ENCODE measurements around the gene METTL14. TPM values are rescaled to one million over a fixed set of nuclear protein-coding genes. Genes with fewer than 3 reads are reported as not detected.

The METTL14 gene
- total RNA-seq, 2 donors from 2014 or later = 34.7 to 38.1 TPM

DNA sequence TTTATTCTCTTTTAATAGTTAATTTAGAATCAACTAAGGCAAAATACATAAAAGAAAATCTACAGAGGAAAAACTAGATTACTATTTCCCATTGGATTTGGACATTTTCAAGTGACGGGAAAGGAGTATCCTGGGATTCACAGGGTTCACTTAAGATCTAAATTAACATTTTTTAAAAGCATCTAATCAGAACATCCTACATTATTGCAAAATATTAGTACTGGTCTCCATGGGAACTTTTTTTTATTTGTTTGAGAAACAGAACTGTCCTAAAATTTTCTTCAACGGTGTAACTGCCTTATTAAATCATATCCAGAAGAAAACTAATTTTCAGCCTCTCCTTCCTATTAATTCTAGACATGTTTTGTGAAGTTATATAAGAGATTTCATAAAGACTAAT, 69.7 kb downstream of the METTL14 start:
- no peak for TF ChIP-seq POLR2AphosphoS5 (IDR thresholded peaks at IDR 0.05)
- TF ChIP-seq POLR2A (IDR thresholded peaks at IDR 0.05) = no peak
- TF ChIP-seq, protein P1, sequence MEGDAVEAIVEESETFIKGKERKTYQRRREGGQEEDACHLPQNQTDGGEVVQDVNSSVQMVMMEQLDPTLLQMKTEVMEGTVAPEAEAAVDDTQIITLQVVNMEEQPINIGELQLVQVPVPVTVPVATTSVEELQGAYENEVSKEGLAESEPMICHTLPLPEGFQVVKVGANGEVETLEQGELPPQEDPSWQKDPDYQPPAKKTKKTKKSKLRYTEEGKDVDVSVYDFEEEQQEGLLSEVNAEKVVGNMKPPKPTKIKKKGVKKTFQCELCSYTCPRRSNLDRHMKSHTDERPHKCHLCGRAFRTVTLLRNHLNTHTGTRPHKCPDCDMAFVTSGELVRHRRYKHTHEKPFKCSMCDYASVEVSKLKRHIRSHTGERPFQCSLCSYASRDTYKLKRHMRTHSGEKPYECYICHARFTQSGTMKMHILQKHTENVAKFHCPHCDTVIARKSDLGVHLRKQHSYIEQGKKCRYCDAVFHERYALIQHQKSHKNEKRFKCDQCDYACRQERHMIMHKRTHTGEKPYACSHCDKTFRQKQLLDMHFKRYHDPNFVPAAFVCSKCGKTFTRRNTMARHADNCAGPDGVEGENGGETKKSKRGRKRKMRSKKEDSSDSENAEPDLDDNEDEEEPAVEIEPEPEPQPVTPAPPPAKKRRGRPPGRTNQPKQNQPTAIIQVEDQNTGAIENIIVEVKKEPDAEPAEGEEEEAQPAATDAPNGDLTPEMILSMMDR (IDR thresholded peaks at IDR 0.05) = no peak
- peak overlapping the region; percentile 37 to 70 for H3K27ac ChIP-seq
- H3K4me1 ChIP-seq (replicated peaks) = no peaks in the 10 kb centered on the region
- H3K36me3 ChIP-seq = no peaks in the 10 kb centered on the region
- H3K27me3 ChIP-seq (replicated peaks; ENCODE audit: insufficient read depth) = no peaks in the 10 kb centered on the region
- intact Hi-C loops (cut with DNase I) = no loop called here
- H3K4me3 ChIP-seq = no peak overlapping the region
- DNase-seq (ENCODE audit: low spot score) = no peak
- 39% methylated on average over 2 of the region's 2 CpGs for WGBS
- no peaks in the 10 kb centered on the region for H3K9me3 ChIP-seq

DNA sequence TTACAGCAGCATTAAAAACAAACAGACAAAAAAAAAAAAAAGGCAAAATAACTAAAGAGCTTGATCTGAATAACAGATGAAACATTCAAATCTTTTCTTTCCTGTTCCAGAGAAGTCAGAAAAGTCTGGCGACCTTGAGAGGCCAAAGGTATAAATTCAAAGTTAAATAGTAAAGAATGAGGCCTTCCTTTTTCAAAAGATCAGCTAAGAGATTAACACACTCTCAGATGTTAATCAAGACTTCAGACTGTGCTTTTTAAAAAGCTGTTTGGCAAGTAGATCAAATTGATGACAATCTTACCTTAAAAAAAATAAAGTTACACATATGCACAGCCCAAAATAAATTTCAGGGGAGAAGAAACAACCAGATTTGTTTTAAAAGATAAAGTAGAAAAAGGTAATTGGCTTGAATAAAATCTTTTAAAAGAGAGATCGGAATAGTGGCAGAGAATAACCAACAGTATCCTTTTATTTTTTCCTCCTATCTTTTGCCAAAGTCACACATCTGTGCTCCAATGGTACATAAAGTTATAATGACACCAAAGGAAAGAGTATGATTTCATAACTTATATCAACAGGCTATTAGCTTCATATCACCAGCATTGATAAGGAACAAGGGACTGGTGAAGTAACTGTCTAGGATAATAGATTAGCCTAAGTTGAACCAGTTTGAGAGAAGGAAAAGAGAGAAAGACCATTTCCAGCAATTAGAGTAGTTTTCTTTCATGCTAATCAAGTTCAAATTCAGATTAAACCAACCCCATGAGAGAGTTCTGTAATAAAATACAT, 70.4 kb downstream of the METTL14 start:
- 17% methylated on average over 2 of the region's 2 CpGs for WGBS
- no peak for DNase-seq (ENCODE audit: low spot score)
- H3K27ac ChIP-seq = peak overlapping the region; percentile 37 to 70
- no peaks in the 10 kb centered on the region for H3K27me3 ChIP-seq (replicated peaks; ENCODE audit: insufficient read depth)
- intact Hi-C loops (cut with DNase I) = no loop called here
- TF ChIP-seq POLR2AphosphoS5 (IDR thresholded peaks at IDR 0.05) (no peak), POLR2A (IDR thresholded peaks at IDR 0.05) (no peak)
- TF ChIP-seq, protein P1 (IDR thresholded peaks at IDR 0.05) = no peak
- H3K9me3 ChIP-seq = no peaks in the 10 kb centered on the region
- H3K4me1 ChIP-seq (replicated peaks) = no peaks in the 10 kb centered on the region
- no peak overlapping the region for H3K4me3 ChIP-seq
- H3K36me3 ChIP-seq = no peaks in the 10 kb centered on the region

- intact Hi-C loops (cut with DNase I) = no loop called here
- H3K27me3 ChIP-seq (replicated peaks; ENCODE audit: insufficient read depth) = no peaks in the 10 kb centered on the region
- H3K9me3 ChIP-seq = no peaks in the 10 kb centered on the region
- H3K4me3 ChIP-seq = no peak overlapping the region
- H3K36me3 ChIP-seq = no peaks in the 10 kb centered on the region
- H3K4me1 ChIP-seq (replicated peaks) = no peaks in the 10 kb centered on the region
- H3K27ac ChIP-seq = peak overlapping the region; percentile 37 to 70
- TF ChIP-seq POLR2A (IDR thresholded peaks at IDR 0.05) (no peak), POLR2AphosphoS5 (IDR thresholded peaks at IDR 0.05) (no peak)
- TF ChIP-seq, protein P1 (IDR thresholded peaks at IDR 0.05) = no peak
- DNase-seq (ENCODE audit: low spot score) = no peak
- WGBS = 48% methylated on average over 3 of the region's 3 CpGs
Observed at GRCh38 chr4:118756429-118756828, 71.2 kb downstream of the METTL14 start.

DNA sequence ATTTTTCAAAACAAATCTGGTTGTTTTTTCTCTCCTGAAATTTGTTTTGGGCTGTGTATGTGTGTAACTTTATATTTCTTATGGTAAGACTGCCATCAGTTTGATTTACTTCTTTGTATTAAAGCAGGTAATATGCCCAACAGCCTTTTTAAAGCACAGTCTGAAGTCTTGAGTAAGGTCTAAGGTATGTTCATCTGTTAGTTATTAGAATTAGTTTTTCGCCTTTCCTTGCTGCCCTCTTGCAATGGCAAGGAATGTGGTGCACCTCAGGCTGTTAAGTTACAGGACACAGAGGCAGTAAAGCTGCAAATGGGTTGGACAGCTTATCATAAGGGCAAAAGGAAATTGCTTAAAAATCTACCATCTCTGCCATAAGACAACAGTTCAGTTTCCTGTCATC, 71.8 kb downstream of the METTL14 start:
- peak overlapping the region; percentile 37 to 70 for H3K27ac ChIP-seq
- intact Hi-C loops (cut with DNase I) = no loop called here
- no peaks in the 10 kb centered on the region for H3K36me3 ChIP-seq
- DNase-seq (ENCODE audit: low spot score) = no peak
- 80% methylated on average over 1 of the region's 1 CpG for WGBS
- no peaks in the 10 kb centered on the region for H3K9me3 ChIP-seq
- H3K4me1 ChIP-seq (replicated peaks) = no peaks in the 10 kb centered on the region
- TF ChIP-seq POLR2A (IDR thresholded peaks at IDR 0.05) = no peak
- H3K27me3 ChIP-seq (replicated peaks; ENCODE audit: insufficient read depth) = no peaks in the 10 kb centered on the region
- no peak overlapping the region for H3K4me3 ChIP-seq

GRCh38 chr4:118757761-118758251, 72.6 kb downstream of the METTL14 start:
- H3K4me3 ChIP-seq = no peak overlapping the region
- H3K27me3 ChIP-seq (replicated peaks; ENCODE audit: insufficient read depth) = no peaks in the 10 kb centered on the region
- no peaks in the 10 kb centered on the region for H3K9me3 ChIP-seq
- WGBS = 14% methylated on average over 2 of the region's 2 CpGs
- H3K36me3 ChIP-seq = no peaks in the 10 kb centered on the region
- intact Hi-C loops (cut with DNase I) = no loop called here
- peak overlapping the region; percentile 37 to 70 for H3K27ac ChIP-seq
- peaks cover 4% of the 10 kb centered on the region for H3K4me1 ChIP-seq (replicated peaks)
- TF ChIP-seq POLR2AphosphoS5 (IDR thresholded peaks at IDR 0.05) (peak; percentile 63), POLR2A (IDR thresholded peaks at IDR 0.05) (no peak)
- TF ChIP-seq, protein P1 (IDR thresholded peaks at IDR 0.05) = no peak
- DNase-seq (ENCODE audit: low spot score) = no peak

Data from prostate gland (tissue), 2 donors.